ENCODE results near the gene ETV5. TPM values are rescaled to one million over a fixed set of nuclear protein-coding genes. Genes with fewer than 3 reads are reported as not detected.
A peak's percentile ranks its signal among the peaks of the same experiment; 100 is the strongest.

ETV5 gene
- total and polyA plus RNA-seq, 10 of the 15 experiments (the other 5 are each of a cell fraction or from before 2014, with no cell fraction given), result 5.0 to 18.4 (median 7.4) TPM

- DNase-seq (ENCODE audit: low read depth, low spot score) (no peak), ATAC-seq (no peak), FAIRE-seq (no peak)
- Histone ChIP-seq H2AFZ (ENCODE audit: control insufficient read depth, low read depth, low read length) (no peak overlapping the region), H3K9me3 (replicated peaks; ENCODE audit: control insufficient read depth, insufficient read depth, low read length) (no peaks in the 10 kb centered on the region), H3K27me3 (replicated peaks in 1 of 2; ENCODE audit: control insufficient read depth in 2 of 2, insufficient read depth in 2 of 2, low read length in 1 of 2) (peaks cover 0 to 2% of the 10 kb centered on the region in 2 experiments; a peak in 1 of 4 replicates), H3K27ac (ENCODE audit: control insufficient read depth, insufficient read depth) (no peak overlapping the region), H3K4me2 (ENCODE audit: control insufficient read depth, insufficient read depth) (no peak overlapping the region), H3K4me1 (ENCODE audit: control insufficient read depth, insufficient read depth, low read length) (no peaks in the 10 kb centered on the region), H3K9ac (ENCODE audit: control insufficient read depth, insufficient read depth, low read length) (no peak overlapping the region), H3K4me3 (no peak overlapping the region), H4K20me1 (ENCODE audit: control insufficient read depth, insufficient read depth) (no peaks in the 10 kb centered on the region), H3K79me2 (ENCODE audit: control insufficient read depth, insufficient read depth, low read length) (no peaks in the 10 kb centered on the region), H3K36me3 (ENCODE audit: control insufficient read depth in 2 of 2, insufficient read depth in 2 of 2, low read length in 1 of 2) (no peaks in the 10 kb centered on the region)
- TF ChIP-seq LARP7 (IDR thresholded peaks at IDR 0.05), result no peak
- TF ChIP-seq RUNX3 (IDR thresholded peaks at IDR 0.05; ENCODE audit: low read length), result 0 out of 2 replicates have a peak, but pooled peaks have one; percentile 10
- ChIA-PET SMC1A (ENCODE audit: uncharacterized antibody, unreplicated experiment) (interaction anchor here (0.7 to 1.7 kb wide), 7 partner anchors 9 to 154 kb away, joined by 3 to 5 read pairs (median 3); no protein-coding TSS in a partner anchor), RAD21 (ENCODE audit: unreplicated experiment) (interaction anchor here (1.0 kb wide), 1 partner anchor 83 kb away, joined by 3 read pairs; no protein-coding TSS in a partner anchor), POLR2A (interaction anchor here (0.6 kb wide), 1 partner anchor 45 kb away, joined by 4 read pairs; no protein-coding TSS in a partner anchor), CTCF (interaction anchor here (0.7 to 1.1 kb wide), 2 partner anchors 10 to 43 kb away, joined by 3 to 5 read pairs; no protein-coding TSS in a partner anchor)
- intact Hi-C loops (cut with micrococcal nuclease; ENCODE audit: unreplicated experiment), result no loop called here
- BruUV-seq (replicated peaks), result no TSS peak
- in situ Hi-C loops (cut with MboI), result no loop called here
Measured at GRCh38 chr3:186142393-186142932, 33.6 kb upstream of the ETV5 start.

- WGBS (ENCODE audit: insufficient coverage, insufficient replicate concordance, low lambda C conversion rate, missing lambda C conversion rate), result 40% methylated on average over 2 of the region's 2 CpGs
- ChIA-PET SMC1A (ENCODE audit: uncharacterized antibody, unreplicated experiment) (interaction anchor here (0.8 to 1.7 kb wide), 3 partner anchors 10 to 153 kb away, joined by 3 read pairs; no protein-coding TSS in a partner anchor), CTCF (interaction anchor here (1.1 kb wide), 1 partner anchor 11 kb away, joined by 5 read pairs; no protein-coding TSS in a partner anchor), RAD21 (ENCODE audit: unreplicated experiment) (interaction anchor here (1.0 kb wide), 1 partner anchor 84 kb away, joined by 3 read pairs; no protein-coding TSS in a partner anchor), POLR2A (no interaction called here)
- no peak for FAIRE-seq
- in situ Hi-C loops (cut with MboI) (no loop called here), intact Hi-C loops (cut with micrococcal nuclease; ENCODE audit: unreplicated experiment) (no loop called here)
- no peak for DNase-seq (ENCODE audit: low read depth, low spot score)
- no TSS peak for BruUV-seq (replicated peaks)
- TF ChIP-seq LARP7 (IDR thresholded peaks at IDR 0.05) (no peak), SKIL (IDR thresholded peaks at IDR 0.05; ENCODE audit: low read depth, poor library complexity, severe bottlenecking) (no peak), ELK1 (IDR thresholded peaks at IDR 0.05; ENCODE audit: low read depth, low read length) (no peak), NR2C1 (IDR thresholded peaks at IDR 0.05) (no peak), TCF7 (IDR thresholded peaks at IDR 0.05; ENCODE audit: borderline replicate concordance) (no peak), HCFC1 (IDR thresholded peaks at IDR 0.05; ENCODE audit: low read length) (no peak), ZNF687 (IDR thresholded peaks at IDR 0.05) (no peak), POLR2AphosphoS2 (IDR thresholded peaks at IDR 0.05; ENCODE audit: low read depth, low read length) (no peak)
- H3K27ac ChIP-seq (ENCODE audit: control insufficient read depth, insufficient read depth), result no peak overlapping the region
- no peaks in the 10 kb centered on the region for H3K9me3 ChIP-seq (replicated peaks; ENCODE audit: control insufficient read depth, insufficient read depth, low read length)
- no peak for ATAC-seq
- H3K4me3 ChIP-seq, result no peak overlapping the region
- no peaks in the 10 kb centered on the region for H3K36me3 ChIP-seq (ENCODE audit: control insufficient read depth in 2 of 2, insufficient read depth in 2 of 2, low read length in 1 of 2)
- H3K9ac ChIP-seq (ENCODE audit: control insufficient read depth, insufficient read depth, low read length), result no peak overlapping the region
- H3K79me2 ChIP-seq (ENCODE audit: control insufficient read depth, insufficient read depth, low read length), result no peaks in the 10 kb centered on the region
- peaks cover 0 to 2% of the 10 kb centered on the region in 2 experiments; a peak in 1 of 4 replicates for H3K27me3 ChIP-seq (replicated peaks in 1 of 2; ENCODE audit: control insufficient read depth in 2 of 2, insufficient read depth in 2 of 2, low read length in 1 of 2)
- H3K4me1 ChIP-seq (ENCODE audit: control insufficient read depth, insufficient read depth, low read length), result no peaks in the 10 kb centered on the region
- H2AFZ ChIP-seq (ENCODE audit: control insufficient read depth, low read depth, low read length), result no peak overlapping the region
- no peak overlapping the region for H3K4me2 ChIP-seq (ENCODE audit: control insufficient read depth, insufficient read depth)
- H4K20me1 ChIP-seq (ENCODE audit: control insufficient read depth, insufficient read depth), result no peaks in the 10 kb centered on the region
Measured at GRCh38 chr3:186141790-186142189, 32.9 kb upstream of the ETV5 start.

Data from GM12878 (cell line).